DND-41 (cell line): ENCODE data around the gene HEATR3.

ENCODE experiments used
- ATAC-seq: fragments of 200-7000 bp; cut with Tn5 transposase; 3 replicates; pipeline ENCODE4 v1.9.1; 2021; ENCODE audit warnings: low read depth; ENCODE audit not compliant: insufficient read depth
- DNase-seq: peaks from one replicate; pipeline ENCODE4 v3.0.0-alpha.2; 2020
- H2AFZ ChIP-seq: 2 replicates; pipeline ENCODE4 v1.6.0; 2012; ENCODE audit warnings: low read depth, low read length
- H3K27ac ChIP-seq: 2 replicates; pipeline ENCODE4 v1.5.1; 2012; ENCODE audit warnings: low read length, inconsistent platforms
- H3K27me3 ChIP-seq: fragments of 200-600 bp; sonication (generic); 2 replicates; pipeline ENCODE4 v1.6.0; 2012; ENCODE audit warnings: low read length, mild to moderate bottlenecking, inconsistent platforms; ENCODE audit not compliant: insufficient read depth, poor library complexity
- H3K36me3 ChIP-seq: 2 replicates; pipeline ENCODE4 v1.5.1; 2012; ENCODE audit warnings: low read length, inconsistent platforms; ENCODE audit not compliant: insufficient read depth
- H3K4me1 ChIP-seq: 2 replicates; pipeline ENCODE4 v1.5.1; 2012; ENCODE audit warnings: mild to moderate bottlenecking, low read length; ENCODE audit not compliant: insufficient read depth
- H3K4me2 ChIP-seq: 2 replicates; pipeline ENCODE4 v1.6.0; 2012; ENCODE audit warnings: mild to moderate bottlenecking, moderate library complexity, low read length, inconsistent platforms; ENCODE audit not compliant: insufficient read depth
- H3K4me3 ChIP-seq, 2 experiments: fragments of 200-600 bp in 1 of 2; shearing (Covaris generic) in 1 of 2; 2 replicates each; pipeline ENCODE4 v1.5.1; 2012 to 2016; ENCODE audit warnings: inconsistent platforms in 2 of 2, low read length in 2 of 2, mild to moderate bottlenecking in 2 of 2, low read depth in 1 of 2, moderate library complexity in 1 of 2
- H3K79me2 ChIP-seq: 2 replicates; pipeline ENCODE4 v1.6.0; 2012; ENCODE audit warnings: low read length, inconsistent platforms; ENCODE audit not compliant: insufficient read depth
- H3K9ac ChIP-seq: 2 replicates; pipeline ENCODE4 v1.6.0; 2012; ENCODE audit warnings: low read depth, mild to moderate bottlenecking, inconsistent platforms, low read length, moderate library complexity
- H3K9me3 ChIP-seq: 2 replicates; pipeline ENCODE4 v1.5.1; 2012; ENCODE audit warnings: low read length, moderate library complexity, mild to moderate bottlenecking, inconsistent platforms; ENCODE audit not compliant: insufficient read depth, severe bottlenecking
- H4K20me1 ChIP-seq: 2 replicates; pipeline ENCODE4 v1.6.0; 2012; ENCODE audit warnings: low read length; ENCODE audit not compliant: insufficient read depth
- CTCF ChIP-seq: IDR thresholded peaks from 2 replicates; pipeline ENCODE4 v1.5.1; 2012; ENCODE audit warnings: borderline replicate concordance, low read length, moderate library complexity, mild to moderate bottlenecking; ENCODE audit not compliant: poor library complexity, severe bottlenecking; ENCODE audit errors: extremely low read depth
- EZH2 ChIP-seq: IDR thresholded peaks from 3 replicates; pipeline ENCODE4 v1.6.1; 2012; ENCODE audit warnings: borderline replicate concordance, low read depth, mild to moderate bottlenecking, moderate library complexity, low read length, inconsistent platforms; ENCODE audit not compliant: severe bottlenecking

HEATR3 gene

GRCh38 chr16:50102051-50102746 lies 36.4 kb downstream of the HEATR3 start:
- Histone ChIP-seq H3K4me1 (no peaks in the 10 kb centered on the region), H2AFZ (no peak overlapping the region), H4K20me1 (no peaks in the 10 kb centered on the region), H3K36me3 (peaks cover 72% of the 10 kb centered on the region), H3K9ac (no peak overlapping the region), H3K4me3 (no peak overlapping the region), H3K79me2 (no peaks in the 10 kb centered on the region), H3K27me3 (no peaks in the 10 kb centered on the region), H3K27ac (no peak overlapping the region), H3K4me2 (no peak overlapping the region), H3K9me3 (no peaks in the 10 kb centered on the region)
- ATAC-seq (no peak), DNase-seq (no peak)
- TF ChIP-seq EZH2 = no peak
- no peak for TF ChIP-seq CTCF

- H3K4me1 ChIP-seq = no peaks in the 10 kb centered on the region
- peaks cover 69% of the 10 kb centered on the region for H3K36me3 ChIP-seq
- DNase-seq = no peak
- no peak overlapping the region for H2AFZ ChIP-seq
- H3K4me2 ChIP-seq = no peak overlapping the region
- no peak overlapping the region for H3K27ac ChIP-seq
- H4K20me1 ChIP-seq = no peaks in the 10 kb centered on the region
- no peaks in the 10 kb centered on the region for H3K27me3 ChIP-seq
- TF ChIP-seq CTCF = no peak
- no peak for TF ChIP-seq EZH2
- no peaks in the 10 kb centered on the region for H3K9me3 ChIP-seq
- no peak overlapping the region for H3K4me3 ChIP-seq
- no peak for ATAC-seq
- no peaks in the 10 kb centered on the region for H3K79me2 ChIP-seq
- H3K9ac ChIP-seq = no peak overlapping the region
These were observed 38.0 kb downstream of the HEATR3 start for GRCh38 chr16:50103764-50104163.

- no peaks in the 10 kb centered on the region for H3K27me3 ChIP-seq
- no peak overlapping the region for H2AFZ ChIP-seq
- H3K79me2 ChIP-seq = no peaks in the 10 kb centered on the region
- no peak for ATAC-seq
- no peak for TF ChIP-seq CTCF
- no peak for TF ChIP-seq EZH2
- DNase-seq = no peak
- H3K9ac ChIP-seq = no peak overlapping the region
- H3K4me3 ChIP-seq = no peak overlapping the region
- no peak overlapping the region for H3K4me2 ChIP-seq
- no peak overlapping the region for H3K27ac ChIP-seq
- H3K4me1 ChIP-seq = no peaks in the 10 kb centered on the region
- no peaks in the 10 kb centered on the region for H3K9me3 ChIP-seq
- H4K20me1 ChIP-seq = no peaks in the 10 kb centered on the region
- no peaks in the 10 kb centered on the region for H3K36me3 ChIP-seq
These were observed 48.8 kb downstream of the HEATR3 start for GRCh38 chr16:50114357-50115129.
